Neural progenitor cell (in vitro differentiated cells): Measurements from ENCODE around the gene GORAB. TPM values are rescaled to one million over a fixed set of nuclear protein-coding genes. Genes with fewer than 3 reads are reported as not detected.

ENCODE experiments used
- DNase-seq: peaks from one replicate; pipeline ENCODE4 v3.0.0-alpha.2; 2016; ENCODE audit warnings: low spot score
- H2AFZ ChIP-seq: fragments of 200-600 bp; sonication (generic); replicated peaks from 2 replicates; pipeline ENCODE4 v1.6.1; 2016; ENCODE audit warnings: antibody characterized with exemption
- H3F3A ChIP-seq: fragments of 200-600 bp; sonication (generic); 2 replicates; pipeline ENCODE4 v1.6.1; 2016; ENCODE audit warnings: antibody characterized with exemption, low read depth
- H3K27ac ChIP-seq: fragments of 200-600 bp; sonication (generic); 2 replicates; pipeline ENCODE4 v1.5.1; 2016; ENCODE audit warnings: mild to moderate bottlenecking
- H3K27me3 ChIP-seq: fragments of 200-600 bp; sonication (generic); 2 replicates; pipeline ENCODE4 v1.6.1; 2016; ENCODE audit warnings: mild to moderate bottlenecking, moderate library complexity
- H3K36me3 ChIP-seq: fragments of 200-600 bp; sonication (generic); 2 replicates; pipeline ENCODE4 v1.5.1; 2016
- H3K4me1 ChIP-seq: fragments of 200-600 bp; sonication (generic); 2 replicates; pipeline ENCODE4 v1.6.1; 2016; ENCODE audit warnings: mixed run types
- H3K4me2 ChIP-seq: fragments of 200-600 bp; sonication (generic); 2 replicates; pipeline ENCODE4 v1.6.1; 2016
- H3K4me3 ChIP-seq: fragments of 200-600 bp; sonication (generic); 2 replicates; pipeline ENCODE4 v1.5.1; 2016
- H3K79me2 ChIP-seq: fragments of 200-600 bp; sonication (generic); 2 replicates; pipeline ENCODE4 v1.6.1; 2016; ENCODE audit warnings: low read depth
- H3K9ac ChIP-seq: fragments of 200-600 bp; sonication (generic); 2 replicates; pipeline ENCODE4 v1.6.1; 2016
- H3K9me3 ChIP-seq: fragments of 200-600 bp; sonication (generic); 2 replicates; pipeline ENCODE4 v1.5.1; 2016; ENCODE audit warnings: low read depth
- H4K20me1 ChIP-seq: fragments of 200-600 bp; sonication (generic); 2 replicates; pipeline ENCODE4 v1.6.1; 2016; ENCODE audit warnings: low read depth
- H3K27ac Mint-ChIP-seq: 3 replicates; pipeline ENCODE4 v1.8.0; 2021; ENCODE audit warnings: mixed read lengths
- H3K27me3 Mint-ChIP-seq: 2 replicates; pipeline ENCODE4 v1.8.0; 2022; ENCODE audit warnings: low read depth, mild to moderate bottlenecking, inconsistent platforms, moderate library complexity, mixed read lengths; ENCODE audit not compliant: insufficient read depth
- H3K36me3 Mint-ChIP-seq: 3 replicates; pipeline ENCODE4 v1.8.0; 2021; ENCODE audit warnings: mixed read lengths
- H3K4me1 Mint-ChIP-seq: 3 replicates; pipeline ENCODE4 v1.8.0; 2021; ENCODE audit warnings: mixed read lengths
- H3K4me3 Mint-ChIP-seq: 3 replicates; pipeline ENCODE4 v1.8.0; 2021; ENCODE audit warnings: mild to moderate bottlenecking, moderate library complexity, mixed read lengths
- H3K9me3 Mint-ChIP-seq: 3 replicates; pipeline ENCODE4 v1.8.0; 2020; ENCODE audit warnings: mixed read lengths
- EZH2 ChIP-seq: fragments of 200-600 bp; sonication (generic); IDR thresholded peaks from 2 replicates; pipeline ENCODE4 v1.6.1; 2017; ENCODE audit warnings: antibody characterized with exemption, mild to moderate bottlenecking, moderate library complexity
- EZH2phosphoT487 ChIP-seq: fragments of 200-600 bp; sonication (generic); IDR thresholded peaks from 2 replicates; pipeline ENCODE4 v1.6.1; 2017; ENCODE audit warnings: antibody characterized with exemption
- total RNA-seq: library from RNA; depleted of rRNA; stranded (reverse); fragments of >200 nt; gene quantifications from 2 replicates; pipeline ENCODE4 v1.2.3, GENCODE V29; 2015; ENCODE audit warnings: low replicate concordance
- TF ChIP-seq, protein P1 (sequence below): fragments of 200-600 bp; sonication (generic); IDR thresholded peaks from 2 replicates; pipeline ENCODE4 v1.5.1; 2017; ENCODE audit warnings: antibody characterized with exemption, mild to moderate bottlenecking

Gene GORAB
- total RNA-seq, 1 donor from 2014 or later, result 23.8 TPM

- Histone ChIP-seq H2AFZ (no peak overlapping the region), H3K4me1 (no peaks in the 10 kb centered on the region)
These were observed 11.4 kb upstream of the GORAB start for GRCh38 chr1:170520601-170521000.

DNA sequence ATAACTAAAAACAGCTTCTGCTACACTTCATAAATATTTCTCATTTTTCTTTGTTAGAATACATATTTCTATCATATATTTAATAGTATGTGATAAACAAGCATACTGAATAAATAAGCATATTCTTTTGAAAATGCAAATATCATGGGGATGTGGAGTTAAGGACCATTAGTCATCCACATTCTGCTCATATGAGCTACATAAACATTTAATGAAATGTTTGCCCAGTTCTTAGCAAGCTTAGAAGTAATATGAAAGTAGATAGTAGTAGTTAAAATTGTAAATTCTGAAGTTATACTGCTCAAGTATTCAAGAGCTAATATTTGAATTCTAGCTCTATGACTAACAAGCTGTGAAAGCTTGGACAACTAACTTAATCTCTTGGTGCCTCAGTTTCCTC is 10.1 kb upstream of the GORAB start:
- no peaks in the 10 kb centered on the region for H3K4me1 Mint-ChIP-seq
- no peaks in the 10 kb centered on the region for H3K4me1 ChIP-seq
- no peak overlapping the region for H3K9ac ChIP-seq
- no peaks in the 10 kb centered on the region for H4K20me1 ChIP-seq
- no peak overlapping the region for H3K4me3 Mint-ChIP-seq
- no peaks in the 10 kb centered on the region for H3K79me2 ChIP-seq
- no peaks in the 10 kb centered on the region for H3K36me3 Mint-ChIP-seq
- H3F3A ChIP-seq, result no peaks in the 10 kb centered on the region
- no peak overlapping the region for H3K4me2 ChIP-seq
- no peak overlapping the region for H3K27ac ChIP-seq
- TF ChIP-seq, protein P1, sequence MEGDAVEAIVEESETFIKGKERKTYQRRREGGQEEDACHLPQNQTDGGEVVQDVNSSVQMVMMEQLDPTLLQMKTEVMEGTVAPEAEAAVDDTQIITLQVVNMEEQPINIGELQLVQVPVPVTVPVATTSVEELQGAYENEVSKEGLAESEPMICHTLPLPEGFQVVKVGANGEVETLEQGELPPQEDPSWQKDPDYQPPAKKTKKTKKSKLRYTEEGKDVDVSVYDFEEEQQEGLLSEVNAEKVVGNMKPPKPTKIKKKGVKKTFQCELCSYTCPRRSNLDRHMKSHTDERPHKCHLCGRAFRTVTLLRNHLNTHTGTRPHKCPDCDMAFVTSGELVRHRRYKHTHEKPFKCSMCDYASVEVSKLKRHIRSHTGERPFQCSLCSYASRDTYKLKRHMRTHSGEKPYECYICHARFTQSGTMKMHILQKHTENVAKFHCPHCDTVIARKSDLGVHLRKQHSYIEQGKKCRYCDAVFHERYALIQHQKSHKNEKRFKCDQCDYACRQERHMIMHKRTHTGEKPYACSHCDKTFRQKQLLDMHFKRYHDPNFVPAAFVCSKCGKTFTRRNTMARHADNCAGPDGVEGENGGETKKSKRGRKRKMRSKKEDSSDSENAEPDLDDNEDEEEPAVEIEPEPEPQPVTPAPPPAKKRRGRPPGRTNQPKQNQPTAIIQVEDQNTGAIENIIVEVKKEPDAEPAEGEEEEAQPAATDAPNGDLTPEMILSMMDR, result no peak
- TF ChIP-seq EZH2phosphoT487 (no peak), EZH2 (no peak)
- H3K27me3 Mint-ChIP-seq, result no peaks in the 10 kb centered on the region
- H2AFZ ChIP-seq, result no peak overlapping the region
- H3K27me3 ChIP-seq, result no peaks in the 10 kb centered on the region
- no peaks in the 10 kb centered on the region for H3K36me3 ChIP-seq
- no peak overlapping the region for H3K4me3 ChIP-seq
- H3K9me3 ChIP-seq, result no peaks in the 10 kb centered on the region
- no peak for DNase-seq
- no peaks in the 10 kb centered on the region for H3K9me3 Mint-ChIP-seq
- no peak overlapping the region for H3K27ac Mint-ChIP-seq

More at GRCh38 chr1:170520601-170521000, 11.4 kb upstream of the GORAB start:
- no peak overlapping the region for H3K4me2 ChIP-seq
- H3K9me3 Mint-ChIP-seq, result no peaks in the 10 kb centered on the region
- H3K9me3 ChIP-seq, result no peaks in the 10 kb centered on the region
- no peaks in the 10 kb centered on the region for H3K36me3 Mint-ChIP-seq
- no peaks in the 10 kb centered on the region for H3K79me2 ChIP-seq
- H3K4me3 ChIP-seq, result no peak overlapping the region
- no peaks in the 10 kb centered on the region for H3K27me3 ChIP-seq
- H3K27ac ChIP-seq, result no peak overlapping the region
- no peak overlapping the region for H3K4me3 Mint-ChIP-seq
- no peak overlapping the region for H3K27ac Mint-ChIP-seq
- H4K20me1 ChIP-seq, result no peaks in the 10 kb centered on the region
- TF ChIP-seq, protein P1, result no peak
- no peak for TF ChIP-seq EZH2phosphoT487
- TF ChIP-seq EZH2, result no peak
- no peak for DNase-seq
- no peaks in the 10 kb centered on the region for H3K36me3 ChIP-seq
- H3K4me1 Mint-ChIP-seq, result no peaks in the 10 kb centered on the region
- no peaks in the 10 kb centered on the region for H3K27me3 Mint-ChIP-seq
- no peak overlapping the region for H3K9ac ChIP-seq
- H3F3A ChIP-seq, result no peaks in the 10 kb centered on the region

- peaks cover 12% of the 10 kb centered on the region for H3K4me1 ChIP-seq
- H3K27ac ChIP-seq, result peak overlapping the region; percentile 91
- H4K20me1 ChIP-seq, result no peaks in the 10 kb centered on the region
- H3K9ac ChIP-seq, result peak overlapping the region; percentile 83
- no peaks in the 10 kb centered on the region for H3K36me3 ChIP-seq
- Mint-ChIP-seq H3K4me1 (no peaks in the 10 kb centered on the region), H3K27ac (no peak overlapping the region), H3K9me3 (no peaks in the 10 kb centered on the region), H3K36me3 (peaks cover 5% of the 10 kb centered on the region), H3K27me3 (no peaks in the 10 kb centered on the region), H3K4me3 (no peak overlapping the region)
- no peaks in the 10 kb centered on the region for H3K9me3 ChIP-seq
- H3K79me2 ChIP-seq, result peaks cover 43% of the 10 kb centered on the region
- H3K4me2 ChIP-seq, result peak overlapping the region; percentile 82
- TF ChIP-seq EZH2phosphoT487, result no peak
- no peak for TF ChIP-seq EZH2
- TF ChIP-seq, protein P1, result no peak
- DNase-seq, result peak; percentile 35
- no peaks in the 10 kb centered on the region for H3K27me3 ChIP-seq
- H2AFZ ChIP-seq, result peak overlapping the region; percentile 99
- H3F3A ChIP-seq, result peaks cover 12% of the 10 kb centered on the region
- H3K4me3 ChIP-seq, result peak overlapping the region; percentile 71
These were observed 801 bp upstream of the GORAB start for GRCh38 chr1:170530972-170531757.
